ENCODE data around the gene ZNF644. TPM values are rescaled to one million over a fixed set of nuclear protein-coding genes. Genes with fewer than 3 reads are reported as not detected.
"Not testable (repeated sequence)": the region's sequence is repeated elsewhere in the genome, so short reads cannot be mapped to it uniquely, and the experiment has no call there.

The ZNF644 gene
- total RNA-seq, 2 experiments from 2014 or later = 41.6 to 44.7 TPM

DNA sequence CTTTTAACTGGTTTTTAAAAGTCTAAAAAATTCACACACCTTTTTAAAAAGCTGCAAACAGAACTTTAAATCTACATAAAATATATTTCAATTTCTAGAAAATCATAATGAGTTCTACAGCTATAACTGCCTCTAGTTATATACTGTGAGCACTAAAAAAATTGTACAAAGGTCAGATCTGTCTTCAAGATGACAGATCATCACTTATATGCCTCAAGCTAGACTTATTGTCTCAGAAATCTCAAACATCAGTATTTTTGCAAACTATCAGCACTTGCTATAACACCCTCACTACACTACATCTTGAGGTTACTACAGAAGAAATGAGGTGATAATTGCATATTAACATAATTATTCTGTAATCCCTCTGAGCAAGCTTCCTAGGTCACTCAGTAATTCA lies 76.5 kb downstream of the ZNF644 start:
- no peaks in the 10 kb centered on the region for H3K9me3 Mint-ChIP-seq
- H3K4me1 Mint-ChIP-seq = peaks cover 14% of the 10 kb centered on the region
- peaks cover 23% of the 10 kb centered on the region for H3K36me3 Mint-ChIP-seq
- DNase-seq = no peak
- no peaks in the 10 kb centered on the region for H3K27me3 Mint-ChIP-seq
- no peak overlapping the region for H3K4me3 Mint-ChIP-seq
- no peak overlapping the region for H3K27ac Mint-ChIP-seq

DNA sequence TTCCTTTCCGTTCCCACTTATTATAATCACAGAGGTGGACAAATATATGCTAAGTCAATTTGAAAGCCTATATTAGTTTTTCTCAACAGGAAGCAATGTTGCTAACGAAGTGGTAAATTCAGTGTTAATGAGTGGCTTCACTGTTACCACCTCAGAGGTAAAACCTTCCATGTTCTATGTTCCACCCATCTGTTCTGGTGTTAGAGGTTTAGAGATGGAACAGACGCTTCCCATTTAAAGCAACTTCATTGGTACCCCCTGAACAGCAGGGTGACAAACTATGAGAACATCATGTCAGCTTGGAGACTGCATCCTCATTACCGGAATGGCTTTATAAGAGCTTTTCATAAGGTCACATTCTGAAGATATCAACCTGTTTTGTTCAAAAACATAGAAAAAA lies 77.9 kb downstream of the ZNF644 start:
- Mint-ChIP-seq H3K4me1 (peaks cover 22% of the 10 kb centered on the region), H3K4me3 (no peak overlapping the region)

DNA sequence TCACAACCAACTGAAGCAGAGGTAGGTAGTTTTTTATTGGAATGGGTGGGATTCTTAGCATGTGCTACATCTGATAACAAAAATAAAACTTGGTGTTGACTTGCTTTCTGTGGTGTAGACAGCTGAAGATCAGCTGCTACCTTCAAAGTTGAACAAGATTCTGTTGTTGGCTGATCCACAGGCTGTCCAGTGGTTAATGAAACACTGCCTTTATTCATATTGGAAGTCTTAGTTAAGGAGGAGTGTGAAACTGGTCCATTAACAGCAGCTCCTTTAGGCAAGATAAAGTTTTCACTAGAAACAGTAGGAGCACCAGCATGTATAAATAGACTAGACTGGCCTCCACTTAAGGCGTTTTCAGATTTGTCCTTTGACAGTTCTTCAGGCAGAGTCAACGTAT lies 81.1 kb downstream of the ZNF644 start:
- no peaks in the 10 kb centered on the region for H3K9me3 Mint-ChIP-seq
- H3K4me3 Mint-ChIP-seq = no peak overlapping the region
- peaks cover 32% of the 10 kb centered on the region for H3K4me1 Mint-ChIP-seq
- no peak overlapping the region for H3K27ac Mint-ChIP-seq
- peaks cover 61% of the 10 kb centered on the region for H3K36me3 Mint-ChIP-seq
- no peaks in the 10 kb centered on the region for H3K27me3 Mint-ChIP-seq
- DNase-seq = no peak

More for the DNA sequence above, 77.9 kb downstream of the ZNF644 start:
- Mint-ChIP-seq H3K27me3 (no peaks in the 10 kb centered on the region), H3K27ac (no peak overlapping the region), H3K9me3 (no peaks in the 10 kb centered on the region), H3K36me3 (peaks cover 33% of the 10 kb centered on the region)
- DNase-seq = no peak

DNA sequence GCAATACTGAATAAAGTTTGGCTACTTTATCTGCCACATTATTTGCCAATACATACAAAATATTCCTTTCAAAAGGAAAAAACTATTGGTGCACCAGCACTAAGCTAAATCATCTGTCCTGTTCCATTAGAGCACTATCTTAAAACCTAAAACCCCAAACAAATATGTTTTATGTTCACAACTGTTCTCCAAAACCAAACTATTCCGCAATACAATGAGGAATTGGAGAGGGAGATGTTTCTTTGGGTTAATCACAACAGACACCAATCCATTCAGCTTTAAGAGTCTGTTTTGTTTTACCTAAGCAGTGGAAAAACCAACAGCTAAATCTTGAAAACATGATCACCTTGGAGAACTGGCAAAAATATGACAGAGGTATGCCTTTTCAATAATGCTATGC lies 85.1 kb downstream of the ZNF644 start:
- H3K27ac Mint-ChIP-seq = no peak overlapping the region
- no peak overlapping the region for H3K4me3 Mint-ChIP-seq
- peaks cover 50% of the 10 kb centered on the region for H3K4me1 Mint-ChIP-seq
- peaks cover 67% of the 10 kb centered on the region for H3K36me3 Mint-ChIP-seq
- H3K9me3 Mint-ChIP-seq = no peaks in the 10 kb centered on the region
- H3K27me3 Mint-ChIP-seq = no peaks in the 10 kb centered on the region
- no peak for DNase-seq

DNA sequence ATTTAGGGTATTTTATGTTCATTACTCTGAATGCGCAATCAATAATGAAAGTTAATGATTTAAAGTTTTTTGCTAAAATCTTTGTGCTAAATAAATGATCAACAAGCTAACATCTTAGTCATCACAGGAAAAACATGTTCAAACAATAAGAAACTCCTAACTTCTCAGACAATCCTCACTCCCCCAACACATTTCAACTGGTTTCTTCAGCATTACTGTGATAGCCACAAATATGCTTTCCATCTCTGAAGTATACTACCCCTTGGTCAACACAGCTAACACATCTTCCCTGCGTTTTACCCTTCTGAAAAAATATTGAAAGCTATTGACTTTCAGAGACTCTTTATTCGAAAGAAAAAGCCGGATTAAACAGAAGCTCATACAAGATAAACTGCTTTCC lies 85.8 kb downstream of the ZNF644 start:
- peaks cover 66% of the 10 kb centered on the region for H3K36me3 Mint-ChIP-seq
- H3K4me3 Mint-ChIP-seq = no peak overlapping the region
- H3K9me3 Mint-ChIP-seq = no peaks in the 10 kb centered on the region
- no peak for DNase-seq
- H3K27ac Mint-ChIP-seq = no peak overlapping the region
- peaks cover 52% of the 10 kb centered on the region for H3K4me1 Mint-ChIP-seq
- H3K27me3 Mint-ChIP-seq = no peaks in the 10 kb centered on the region

DNA sequence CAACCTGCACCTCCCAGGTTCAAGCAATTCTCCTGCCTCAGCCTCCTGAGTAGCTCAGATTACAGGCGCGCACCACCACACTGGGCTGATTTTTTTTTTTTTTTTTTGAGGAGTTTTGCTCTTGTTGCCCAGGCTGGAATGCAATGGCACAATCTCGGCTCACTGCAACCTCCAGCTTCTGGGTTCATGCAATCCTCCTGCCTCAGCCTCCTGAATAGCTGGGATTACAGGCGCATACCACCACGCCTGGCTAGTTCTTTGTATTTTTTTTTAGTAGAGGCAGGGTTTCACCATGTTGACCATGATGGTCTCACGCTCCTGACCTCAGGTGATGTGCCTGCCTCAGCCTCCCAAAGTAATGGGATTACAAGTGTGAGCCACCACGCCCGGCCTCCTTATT lies 93.6 kb downstream of the ZNF644 start:
- H3K4me3 Mint-ChIP-seq, H3K27ac Mint-ChIP-seq, H3K27me3 Mint-ChIP-seq, DNase-seq: not testable (repeated sequence)
- peaks cover 51% of the 10 kb centered on the region for H3K36me3 Mint-ChIP-seq
- H3K4me1 Mint-ChIP-seq = peaks cover 62% of the 10 kb centered on the region
- peaks cover 10% of the 10 kb centered on the region for H3K9me3 Mint-ChIP-seq

DNA sequence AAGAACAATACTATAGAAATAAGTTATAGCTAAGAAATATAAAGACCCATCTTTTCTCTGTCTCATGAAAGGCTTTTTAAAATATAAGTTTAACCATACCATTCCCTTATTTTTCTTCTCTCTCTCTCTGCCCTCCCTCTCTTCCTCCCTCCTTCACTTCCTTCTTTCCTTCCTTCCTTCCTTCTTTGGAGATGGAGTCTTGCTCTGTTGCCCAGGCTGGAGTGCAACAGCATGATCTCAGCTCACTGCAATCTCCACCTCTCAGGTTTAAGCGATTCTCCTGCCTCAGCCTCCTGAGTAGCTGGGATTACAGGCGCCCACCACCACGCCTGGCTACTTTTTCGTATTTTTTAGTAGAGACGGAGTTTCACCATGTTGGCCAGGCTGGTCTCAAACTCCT lies 94.2 kb downstream of the ZNF644 start:
- H3K4me1 Mint-ChIP-seq = peaks cover 61% of the 10 kb centered on the region
- not testable (repeated sequence) for H3K27ac Mint-ChIP-seq, DNase-seq

DNA sequence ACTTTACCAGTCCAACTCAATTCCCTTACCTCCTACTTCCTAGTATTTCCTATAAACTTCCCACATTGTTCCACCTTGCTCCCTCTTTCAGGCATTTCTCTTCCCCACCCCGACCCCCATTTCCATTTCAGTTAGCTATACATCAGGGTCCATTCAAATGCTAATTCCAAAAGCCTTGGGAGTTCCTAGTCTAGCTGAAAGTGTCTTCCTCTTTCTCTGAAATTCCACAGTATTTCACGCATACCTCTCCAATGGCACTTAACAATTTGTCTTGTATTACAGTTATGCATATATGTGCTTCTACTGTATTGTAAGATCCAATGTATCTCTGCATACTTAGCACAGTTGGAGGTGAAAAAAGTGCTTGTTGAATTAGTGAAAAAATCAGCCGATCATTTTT lies 94.9 kb downstream of the ZNF644 start:
- no peaks in the 10 kb centered on the region for H3K27me3 Mint-ChIP-seq
- no peak for DNase-seq
- peaks cover 59% of the 10 kb centered on the region for H3K4me1 Mint-ChIP-seq
- H3K4me3 Mint-ChIP-seq = no peak overlapping the region
- peaks cover 10% of the 10 kb centered on the region for H3K9me3 Mint-ChIP-seq
- peak overlapping the region; percentile 46 for H3K27ac Mint-ChIP-seq
- H3K36me3 Mint-ChIP-seq = peaks cover 53% of the 10 kb centered on the region

More for the DNA sequence above, 94.2 kb downstream of the ZNF644 start:
- not testable (repeated sequence) for H3K4me3 Mint-ChIP-seq, H3K27me3 Mint-ChIP-seq
- Mint-ChIP-seq H3K9me3 (peaks cover 10% of the 10 kb centered on the region), H3K36me3 (peaks cover 51% of the 10 kb centered on the region)

DNA sequence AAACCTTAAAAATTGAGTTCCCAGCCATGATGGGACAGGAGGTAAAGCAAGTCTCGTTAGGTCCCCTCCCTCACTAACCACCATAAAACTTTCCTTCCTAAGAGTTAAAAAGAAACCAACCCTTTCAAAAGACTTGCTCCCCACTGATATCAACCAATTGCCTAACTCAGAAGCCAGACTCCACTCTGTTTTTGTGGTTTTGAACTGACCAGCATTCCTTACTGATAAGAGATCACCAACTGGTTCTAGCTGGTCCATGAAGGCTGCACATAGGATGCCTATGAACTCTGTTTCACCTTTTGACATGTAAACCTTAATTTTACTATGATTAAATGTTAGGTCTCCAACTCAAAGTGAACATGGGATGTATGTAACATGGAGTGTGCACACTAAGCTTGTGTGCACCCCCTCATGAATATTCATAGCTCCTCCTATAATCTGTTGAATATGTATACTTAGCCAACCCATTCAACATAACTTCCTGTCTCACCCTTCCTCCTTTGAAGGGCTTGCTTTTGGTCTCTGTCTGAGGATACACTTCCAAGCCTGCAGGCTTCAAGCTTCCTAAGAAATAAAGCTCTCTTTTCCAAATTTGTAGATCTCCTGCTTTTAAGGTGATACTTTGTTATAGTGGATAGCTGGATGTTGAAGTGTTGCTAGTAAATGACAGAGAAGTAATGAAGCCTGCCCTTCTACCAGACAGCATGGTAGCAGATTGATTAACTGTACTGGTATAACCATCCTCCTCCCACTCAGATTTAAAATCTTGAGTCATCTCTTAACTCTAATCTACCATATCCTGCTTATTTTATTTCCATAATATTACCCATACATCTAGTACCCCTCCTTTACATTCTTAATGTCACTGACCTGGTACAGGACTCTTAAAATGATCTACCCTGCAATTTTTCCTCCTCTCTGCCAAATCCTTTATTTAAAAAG lies 95.6 kb downstream of the ZNF644 start:
- Mint-ChIP-seq H3K27ac (peak overlapping the region; percentile 46), H3K4me1 (peaks cover 61% of the 10 kb centered on the region), H3K9me3 (peaks cover 10% of the 10 kb centered on the region), H3K4me3 (no peak overlapping the region), H3K36me3 (peaks cover 53% of the 10 kb centered on the region), H3K27me3 (no peaks in the 10 kb centered on the region)
- DNase-seq = no peak

DNA sequence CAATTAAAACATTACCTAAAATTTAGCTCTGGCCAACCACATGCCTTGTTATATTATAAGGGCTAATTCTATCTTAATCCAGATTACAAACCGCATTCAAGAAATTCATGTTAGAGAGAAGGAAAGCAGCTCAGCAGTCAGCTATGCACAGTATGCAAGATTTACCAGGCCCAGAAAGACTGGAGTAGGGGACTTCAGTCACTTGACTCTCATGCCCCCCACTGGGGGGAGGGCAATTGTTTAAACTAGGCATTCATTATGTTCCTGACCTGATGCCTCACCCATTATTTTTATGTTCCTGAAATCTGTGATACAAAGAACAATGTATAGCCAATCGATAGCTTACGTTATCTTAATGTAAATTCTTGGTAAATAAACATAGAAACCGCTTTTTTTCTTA lies 96.9 kb downstream of the ZNF644 start:
- H3K27me3 Mint-ChIP-seq = no peaks in the 10 kb centered on the region

DNA sequence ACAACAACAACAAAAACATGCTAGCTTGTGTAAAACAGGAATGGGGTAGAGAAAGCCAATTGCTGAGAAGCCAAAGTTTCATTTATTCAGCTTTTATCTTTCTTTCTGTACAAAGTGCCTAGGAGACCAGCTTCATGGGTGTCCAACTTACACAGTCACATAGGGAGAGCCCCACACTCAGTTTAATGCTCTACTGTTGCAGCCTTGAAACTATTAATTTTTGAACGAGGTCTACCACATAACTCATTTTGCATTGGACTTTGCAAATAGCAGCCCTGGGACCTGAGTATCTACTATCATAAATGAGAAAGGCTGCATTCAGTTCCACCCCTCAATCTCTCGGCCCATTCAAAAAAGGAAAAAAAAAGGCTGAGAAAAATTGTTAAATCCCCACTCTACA lies 98.8 kb downstream of the ZNF644 start:
- no peak for DNase-seq
- Mint-ChIP-seq H3K9me3 (peaks cover 6% of the 10 kb centered on the region), H3K27ac (no peak overlapping the region), H3K4me3 (no peak overlapping the region), H3K4me1 (peaks cover 71% of the 10 kb centered on the region), H3K36me3 (peaks cover 50% of the 10 kb centered on the region), H3K27me3 (no peaks in the 10 kb centered on the region)

More for the DNA sequence above, 96.9 kb downstream of the ZNF644 start:
- Mint-ChIP-seq H3K4me1 (peaks cover 65% of the 10 kb centered on the region), H3K36me3 (peaks cover 53% of the 10 kb centered on the region), H3K4me3 (no peak overlapping the region), H3K9me3 (peaks cover 10% of the 10 kb centered on the region), H3K27ac (no peak overlapping the region)
- no peak for DNase-seq

DNA sequence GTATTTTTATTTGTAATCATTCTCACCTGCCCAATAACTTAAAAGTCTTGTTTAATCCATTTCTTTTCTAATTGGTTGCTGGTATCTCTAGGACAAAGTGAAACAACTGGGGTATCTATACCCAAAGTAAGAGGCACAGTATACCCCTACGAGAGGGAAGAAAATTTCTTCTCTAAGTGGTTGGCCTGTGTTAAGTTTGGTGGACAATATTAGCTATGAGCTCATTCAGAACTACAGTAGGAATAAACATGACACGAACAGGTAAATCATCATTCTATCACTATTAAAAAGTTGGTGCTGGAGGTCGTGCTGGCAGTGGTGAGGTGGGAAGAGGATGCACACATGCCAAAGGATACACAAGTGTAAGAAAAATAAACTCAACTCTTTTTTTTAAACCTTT lies 99.6 kb downstream of the ZNF644 start:
- Mint-ChIP-seq H3K4me1 (peaks cover 69% of the 10 kb centered on the region), H3K9me3 (peaks cover 6% of the 10 kb centered on the region), H3K36me3 (peaks cover 49% of the 10 kb centered on the region), H3K4me3 (no peak overlapping the region), H3K27ac (no peak overlapping the region), H3K27me3 (no peaks in the 10 kb centered on the region)
- no peak for DNase-seq

DNA sequence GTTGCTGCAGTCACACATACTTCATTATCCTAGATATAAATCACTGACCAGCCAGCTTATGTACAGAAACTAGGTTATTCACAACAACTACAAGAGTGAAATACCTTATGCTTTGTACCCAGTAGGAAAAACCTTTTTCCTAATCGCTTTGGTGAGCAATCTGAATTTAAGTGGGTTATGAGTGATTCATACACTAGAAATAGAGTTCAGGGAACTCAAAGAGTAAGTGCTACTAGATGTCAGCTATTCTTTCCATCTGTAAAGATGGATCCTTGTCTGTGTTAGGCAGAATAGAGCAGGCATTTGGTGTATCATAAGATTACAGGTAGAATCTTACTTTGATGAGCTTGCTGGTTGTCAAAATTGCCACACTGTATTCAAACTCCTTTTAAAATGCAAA lies 101.9 kb downstream of the ZNF644 start:
- Mint-ChIP-seq H3K36me3 (peaks cover 37% of the 10 kb centered on the region), H3K9me3 (no peaks in the 10 kb centered on the region), H3K4me1 (peaks cover 48% of the 10 kb centered on the region), H3K27ac (peak overlapping the region; percentile 71), H3K27me3 (no peaks in the 10 kb centered on the region), H3K4me3 (no peak overlapping the region)
- no peak for DNase-seq

DNA sequence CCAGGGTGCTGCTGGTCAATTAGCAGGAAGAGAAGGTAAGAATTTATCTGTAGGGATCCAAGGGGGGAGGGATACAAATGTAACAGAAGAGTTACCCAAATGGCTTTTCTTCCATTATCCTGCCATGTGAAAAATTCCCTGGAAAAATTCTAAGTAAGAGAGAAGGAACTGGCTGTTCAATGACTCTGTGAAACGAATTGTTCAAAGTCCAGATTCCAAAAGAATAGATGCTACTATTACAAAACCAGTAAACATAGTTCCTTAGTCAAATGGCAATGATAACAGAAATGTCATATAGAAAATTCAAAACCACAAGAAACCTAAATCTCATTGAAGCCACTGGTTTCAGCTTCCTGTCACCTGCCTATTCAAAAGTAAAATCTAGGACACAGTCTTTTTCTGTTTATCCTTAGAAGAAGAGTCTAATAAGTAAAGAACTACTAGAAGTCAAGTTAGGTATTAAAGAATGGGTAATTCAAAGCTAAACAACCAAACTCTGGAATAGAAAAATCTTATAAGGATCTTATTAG lies 102.6 kb downstream of the ZNF644 start:
- H3K27me3 Mint-ChIP-seq = no peaks in the 10 kb centered on the region
- H3K9me3 Mint-ChIP-seq = no peaks in the 10 kb centered on the region
- H3K4me3 Mint-ChIP-seq = no peak overlapping the region
- H3K36me3 Mint-ChIP-seq = peaks cover 36% of the 10 kb centered on the region
- H3K4me1 Mint-ChIP-seq = peaks cover 43% of the 10 kb centered on the region
- no peak overlapping the region for H3K27ac Mint-ChIP-seq
- DNase-seq = no peak

DNA sequence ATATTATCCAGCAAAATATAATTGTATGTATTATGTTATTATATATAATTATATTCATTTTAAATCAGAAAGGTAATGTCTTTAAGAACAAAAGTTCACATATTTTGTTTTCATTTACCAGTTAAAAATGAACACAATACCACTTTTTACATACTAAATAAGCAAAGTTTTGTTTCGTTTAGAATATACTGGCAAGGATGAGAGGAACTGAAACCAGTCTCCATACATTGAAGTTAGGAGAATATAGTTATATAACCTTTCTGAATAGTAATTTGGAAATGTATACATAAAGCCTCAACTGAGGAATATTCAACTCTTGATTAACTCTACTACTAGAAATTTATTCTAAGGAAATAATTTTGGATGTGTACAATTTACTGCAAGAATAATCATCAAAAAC lies 110.5 kb downstream of the ZNF644 start:
- peaks cover 26% of the 10 kb centered on the region for H3K36me3 Mint-ChIP-seq

DNA sequence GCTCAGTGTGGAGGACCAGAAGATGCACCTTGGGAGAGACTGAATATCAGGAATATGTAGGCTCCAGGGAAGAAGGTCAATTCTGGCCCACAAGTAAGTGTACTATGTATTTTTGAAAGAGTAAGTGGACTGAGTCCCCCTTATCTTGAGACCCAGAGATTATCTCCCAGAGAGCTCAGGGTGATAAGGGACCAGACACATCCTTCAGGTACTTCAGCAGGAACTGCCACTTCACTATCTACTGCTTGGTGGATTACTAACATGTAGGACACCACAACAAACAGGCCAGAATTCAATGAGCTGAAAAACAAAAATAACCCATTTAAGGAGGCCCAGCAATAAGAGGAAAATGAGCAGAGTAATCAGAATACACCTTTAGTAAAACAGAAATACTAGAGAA lies 119.2 kb downstream of the ZNF644 start:
- Mint-ChIP-seq H3K4me1 (peaks cover 9% of the 10 kb centered on the region), H3K27ac (no peak overlapping the region), H3K36me3 (peaks cover 62% of the 10 kb centered on the region), H3K27me3 (no peaks in the 10 kb centered on the region), H3K4me3 (no peak overlapping the region), H3K9me3 (no peaks in the 10 kb centered on the region)
- DNase-seq = no peak

More for the DNA sequence above, 110.5 kb downstream of the ZNF644 start:
- H3K27me3 Mint-ChIP-seq = no peaks in the 10 kb centered on the region
- no peak overlapping the region for H3K27ac Mint-ChIP-seq
- no peaks in the 10 kb centered on the region for H3K4me1 Mint-ChIP-seq
- peaks cover 3% of the 10 kb centered on the region for H3K9me3 Mint-ChIP-seq
- no peak for DNase-seq
- no peak overlapping the region for H3K4me3 Mint-ChIP-seq

Data from activated naive CD8-positive, alpha-beta T cell treated with anti-CD3 and anti-CD28 coated beads for 36 hours (primary cell).